Liver (tissue), 3 donors: ENCODE data around the gene TUBA4A.

Source experiments
- CTCF ChIP-seq: fragments of 150-350 bp; IDR thresholded peaks from 2 replicates; pipeline ENCODE4 v1.5.1; 2017; ENCODE audit warnings: improper control_type of control experiment, low read depth, low read length; ENCODE audit not compliant: missing input control
- HNF4A ChIP-seq, 2 donors: conservative IDR thresholded peaks; 2 replicates each; pipeline ENCODE4 v1.6.1; 2016; ENCODE audit warnings: antibody characterized with exemption in 2 of 2, mild to moderate bottlenecking in 2 of 2
- SP1 ChIP-seq: IDR thresholded peaks from 2 replicates; pipeline ENCODE4 v1.6.1; 2018; ENCODE audit warnings: antibody characterized with exemption, mild to moderate bottlenecking
- donor health status: healthy.
- donor health status: healthy.

GRCh38 chr2:219285894-219286425 lies 32.2 kb upstream of the TUBA4A start:
- TF ChIP-seq CTCF (no peak), SP1 (no peak), HNF4A (conservative IDR thresholded peaks at IDR 0.05) (no peak)
